Measurements from ENCODE around the gene IGF2BP3. TPM values are rescaled to one million over a fixed set of nuclear protein-coding genes. Genes with fewer than 3 reads are reported as not detected.

Gene IGF2BP3
- total RNA-seq, 4 donors from 2014 or later: 45.8 TPM; not detected in 3

DNA sequence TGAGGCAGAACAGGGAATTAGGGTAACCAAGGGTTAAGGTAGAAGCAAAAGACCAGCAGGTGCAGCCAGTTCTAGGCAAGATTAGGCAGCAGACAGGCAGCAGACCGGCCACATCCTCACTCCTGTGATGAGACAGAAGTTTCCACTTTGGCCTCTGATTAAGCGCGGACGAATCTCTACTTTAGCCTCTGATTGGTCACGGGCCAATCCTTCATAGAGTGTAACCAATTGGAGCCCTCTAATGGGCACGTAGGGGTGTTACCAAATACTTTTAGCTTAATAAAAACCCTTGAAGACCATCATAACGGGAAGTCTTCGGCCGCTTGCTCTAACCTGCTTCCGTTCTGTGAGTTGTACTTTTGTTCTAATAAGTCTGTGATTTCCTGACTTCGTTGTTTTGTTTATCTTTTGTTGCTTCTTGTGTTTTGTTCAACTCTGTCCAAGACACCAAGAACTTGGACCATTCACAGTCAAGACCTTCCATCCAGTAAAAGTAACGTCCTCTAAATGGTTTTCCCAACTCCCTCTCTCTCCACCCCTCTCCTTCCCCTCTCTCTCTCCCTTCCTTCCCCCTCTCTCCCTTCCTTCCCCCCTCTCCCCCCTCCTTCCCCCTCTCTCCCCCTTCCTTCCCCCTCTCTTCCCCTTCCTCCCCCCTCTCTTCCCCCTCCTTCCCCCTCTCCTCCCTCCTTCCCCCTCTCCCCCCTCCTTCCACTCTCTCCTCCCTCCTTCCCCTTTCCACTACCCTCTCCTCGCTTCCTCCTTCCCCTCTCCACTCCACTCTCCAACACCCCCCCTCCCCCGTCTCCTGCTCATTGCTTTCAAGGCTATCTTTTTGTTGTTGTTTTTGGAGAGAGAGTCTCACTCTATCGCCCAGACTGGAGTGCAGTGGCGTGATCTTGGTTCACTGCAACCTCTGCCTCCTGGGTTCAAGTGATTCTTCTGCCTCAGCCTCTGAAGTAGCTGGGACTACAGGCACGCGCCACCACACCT is 184.3 kb downstream of the IGF2BP3 start:
- Histone ChIP-seq H3K36me3 (no peaks in the 10 kb centered on the region), H3K27ac (no peak overlapping the region), H3K9me3 (no peaks in the 10 kb centered on the region), H3K4me1 (no peaks in the 10 kb centered on the region), H3K4me3 (no peak overlapping the region), H3K27me3 (no peaks in the 10 kb centered on the region)
- DNase-seq: no peak
- intact Hi-C loops (cut with DNase I; ENCODE audit: low total_unique reads): no loop called here
- TF ChIP-seq POLR2A (IDR thresholded peaks at IDR 0.05): no peak
- TF ChIP-seq, protein P1, sequence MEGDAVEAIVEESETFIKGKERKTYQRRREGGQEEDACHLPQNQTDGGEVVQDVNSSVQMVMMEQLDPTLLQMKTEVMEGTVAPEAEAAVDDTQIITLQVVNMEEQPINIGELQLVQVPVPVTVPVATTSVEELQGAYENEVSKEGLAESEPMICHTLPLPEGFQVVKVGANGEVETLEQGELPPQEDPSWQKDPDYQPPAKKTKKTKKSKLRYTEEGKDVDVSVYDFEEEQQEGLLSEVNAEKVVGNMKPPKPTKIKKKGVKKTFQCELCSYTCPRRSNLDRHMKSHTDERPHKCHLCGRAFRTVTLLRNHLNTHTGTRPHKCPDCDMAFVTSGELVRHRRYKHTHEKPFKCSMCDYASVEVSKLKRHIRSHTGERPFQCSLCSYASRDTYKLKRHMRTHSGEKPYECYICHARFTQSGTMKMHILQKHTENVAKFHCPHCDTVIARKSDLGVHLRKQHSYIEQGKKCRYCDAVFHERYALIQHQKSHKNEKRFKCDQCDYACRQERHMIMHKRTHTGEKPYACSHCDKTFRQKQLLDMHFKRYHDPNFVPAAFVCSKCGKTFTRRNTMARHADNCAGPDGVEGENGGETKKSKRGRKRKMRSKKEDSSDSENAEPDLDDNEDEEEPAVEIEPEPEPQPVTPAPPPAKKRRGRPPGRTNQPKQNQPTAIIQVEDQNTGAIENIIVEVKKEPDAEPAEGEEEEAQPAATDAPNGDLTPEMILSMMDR (IDR thresholded peaks at IDR 0.05): no peak

DNA sequence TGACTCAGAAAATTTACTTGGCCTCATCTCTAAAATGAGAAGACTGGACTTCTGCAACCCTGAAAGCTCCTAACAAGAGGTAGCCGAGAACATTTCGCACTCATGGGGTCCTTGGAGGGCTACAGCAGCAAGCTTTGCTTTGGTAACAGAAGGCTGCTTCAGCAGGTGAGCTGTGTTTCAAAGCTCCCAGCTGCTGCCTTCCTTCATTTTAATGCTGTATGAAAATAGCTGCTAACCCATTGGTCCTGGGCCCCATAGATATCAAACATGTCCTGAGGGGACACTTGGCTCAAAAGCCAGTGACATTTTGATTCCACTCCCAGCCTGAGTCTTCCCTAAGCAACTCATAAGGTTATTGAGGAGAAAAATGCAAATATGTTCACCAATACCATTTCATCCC is 185.4 kb downstream of the IGF2BP3 start:
- H3K4me3 ChIP-seq: no peak overlapping the region
- H3K27ac ChIP-seq: no peak overlapping the region
- no peaks in the 10 kb centered on the region for H3K36me3 ChIP-seq
- H3K4me1 ChIP-seq: no peaks in the 10 kb centered on the region
- intact Hi-C loops (cut with DNase I; ENCODE audit: low total_unique reads): no loop called here
- no peaks in the 10 kb centered on the region for H3K27me3 ChIP-seq
- TF ChIP-seq, protein P1 (IDR thresholded peaks at IDR 0.05): no peak
- TF ChIP-seq POLR2A (IDR thresholded peaks at IDR 0.05): no peak
- DNase-seq: no peak
- no peaks in the 10 kb centered on the region for H3K9me3 ChIP-seq

DNA sequence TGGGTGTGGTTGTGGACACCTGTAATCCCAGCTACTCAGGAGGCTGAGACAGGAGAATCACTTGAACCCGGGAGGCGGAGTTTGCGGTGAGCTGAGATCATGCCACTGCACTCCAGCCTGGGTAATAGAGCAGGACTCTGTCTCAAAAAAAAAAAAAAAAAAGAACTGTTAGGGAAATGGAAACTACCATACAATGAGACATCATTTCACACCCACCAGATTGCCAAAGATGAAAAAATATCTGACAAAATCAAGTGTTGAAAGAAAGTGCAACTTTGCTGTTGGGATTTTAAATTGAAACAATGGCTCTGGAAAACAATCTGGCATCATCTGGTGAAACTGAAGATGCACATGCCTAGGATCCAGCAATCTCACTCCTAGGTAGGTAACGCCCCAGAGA is 187.2 kb downstream of the IGF2BP3 start:
- Histone ChIP-seq H3K27ac (no peak overlapping the region), H3K4me1 (no peaks in the 10 kb centered on the region), H3K27me3 (no peaks in the 10 kb centered on the region), H3K4me3 (no peak overlapping the region), H3K36me3 (no peaks in the 10 kb centered on the region), H3K9me3 (no peaks in the 10 kb centered on the region)
- intact Hi-C loops (cut with DNase I; ENCODE audit: low total_unique reads): no loop called here
- TF ChIP-seq, protein P1 (IDR thresholded peaks at IDR 0.05): no peak
- TF ChIP-seq POLR2A (IDR thresholded peaks at IDR 0.05): no peak
- DNase-seq: no peak

DNA sequence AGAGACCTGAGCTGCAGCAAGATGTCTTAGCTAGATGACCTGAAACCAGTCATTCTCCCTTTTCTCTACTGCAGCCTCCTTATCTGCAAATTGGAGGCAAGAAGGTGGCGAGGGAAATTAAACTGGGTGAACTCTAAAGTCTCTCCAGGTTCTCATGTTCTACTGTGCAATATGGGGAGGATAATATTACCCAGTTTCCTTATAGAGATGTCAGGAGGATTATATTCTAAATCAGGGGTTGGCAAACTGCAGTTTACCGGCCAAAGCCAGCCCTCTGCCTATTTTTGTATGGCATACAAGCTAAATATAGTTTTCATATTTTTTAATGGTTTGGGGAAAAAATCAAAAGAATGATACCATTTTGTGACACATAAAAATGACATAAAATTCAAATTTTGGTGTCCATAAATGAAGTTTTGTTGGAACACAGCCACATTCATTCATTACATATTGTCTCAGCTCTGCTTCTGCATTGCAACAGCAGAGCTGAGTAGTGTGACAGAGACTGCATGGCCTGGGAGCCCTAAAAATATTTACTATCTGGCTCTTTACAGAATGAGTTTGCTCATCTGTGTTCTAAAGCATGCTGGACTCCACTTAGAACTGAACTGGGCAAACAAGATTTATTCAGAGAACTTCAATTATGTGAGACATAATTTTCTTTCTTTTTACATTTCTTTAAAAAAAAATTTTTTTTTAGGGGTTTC is 190.3 kb downstream of the IGF2BP3 start:
- no peaks in the 10 kb centered on the region for H3K27me3 ChIP-seq
- no peak overlapping the region for H3K27ac ChIP-seq
- H3K4me1 ChIP-seq: no peaks in the 10 kb centered on the region
- intact Hi-C loops (cut with DNase I; ENCODE audit: low total_unique reads): no loop called here
- no peak overlapping the region for H3K4me3 ChIP-seq
- no peaks in the 10 kb centered on the region for H3K9me3 ChIP-seq
- DNase-seq: no peak
- no peaks in the 10 kb centered on the region for H3K36me3 ChIP-seq
- TF ChIP-seq, protein P1 (IDR thresholded peaks at IDR 0.05): no peak
- TF ChIP-seq POLR2A (IDR thresholded peaks at IDR 0.05): no peak
